GM19193 (cell line): ENCODE measurements around the gene L1CAM.

ENCODE experiments used
- POLR2A ChIP-seq: IDR thresholded peaks from 4 replicates; pipeline ENCODE4 v1.6.1; 2011; ENCODE audit not compliant: insufficient read depth, insufficient read length; ENCODE audit errors: extremely low read depth

L1CAM gene

GRCh38 chrX:153854702-153855101 is 31.3 kb downstream of the L1CAM start:
- no peak for TF ChIP-seq POLR2A

GRCh38 chrX:153853902-153854267 is 32.1 kb downstream of the L1CAM start:
- TF ChIP-seq POLR2A, result no peak

GRCh38 chrX:153853180-153853901 is 32.6 kb downstream of the L1CAM start:
- TF ChIP-seq POLR2A, result no peak

- no peak for TF ChIP-seq POLR2A
These were observed 34.0 kb downstream of the L1CAM start for GRCh38 chrX:153851981-153852380.

GRCh38 chrX:153848325-153848724 is 37.6 kb downstream of the L1CAM start:
- no peak for TF ChIP-seq POLR2A

GRCh38 chrX:153845842-153846241 is 40.1 kb downstream of the L1CAM start:
- no peak for TF ChIP-seq POLR2A

GRCh38 chrX:153845195-153845594 is 40.8 kb downstream of the L1CAM start:
- no peak for TF ChIP-seq POLR2A

GRCh38 chrX:153844509-153845082 is 41.4 kb downstream of the L1CAM start:
- no peak for TF ChIP-seq POLR2A

GRCh38 chrX:153836921-153837320 is 49.1 kb downstream of the L1CAM start:
- TF ChIP-seq POLR2A, result no peak

- no peak for TF ChIP-seq POLR2A
These were observed 53.2 kb downstream of the L1CAM start for GRCh38 chrX:153832728-153833127.

- no peak for TF ChIP-seq POLR2A
These were observed 54.4 kb downstream of the L1CAM start for GRCh38 chrX:153831429-153832150.

- no peak for TF ChIP-seq POLR2A
These were observed 55.1 kb downstream of the L1CAM start for GRCh38 chrX:153830640-153831428.

- no peak for TF ChIP-seq POLR2A
These were observed 56.0 kb downstream of the L1CAM start, which contains the start of gene PDZD4 for GRCh38 chrX:153829799-153830639. TSS of gene PDZD4 (minus strand) at chrX:153830544. CDS start at chrX:153830298, 246 bp downstream.

- TF ChIP-seq POLR2A, result no peak
These were observed 56.5 kb downstream of the L1CAM start for GRCh38 chrX:153829549-153829798.
